H9 (cell line): ENCODE measurements around the gene SPTLC3. TPM values are rescaled to one million over a fixed set of nuclear protein-coding genes. Genes with fewer than 3 reads are reported as not detected.

Experiments used
- DNase-seq: peaks from one replicate; pipeline ENCODE4 v3.0.0-alpha.2; 2017
- H2AFZ ChIP-seq: one replicate; pipeline ENCODE4 v1.6.1; 2013; ENCODE audit warnings: mild to moderate bottlenecking, low read length, control low read depth, moderate library complexity
- H2AK5ac ChIP-seq: 2 replicates; pipeline ENCODE4 v1.6.1; 2013; ENCODE audit warnings: low read length, control low read depth, mixed read lengths; ENCODE audit not compliant: insufficient read length
- H2BK120ac ChIP-seq: one replicate; pipeline ENCODE4 v1.6.1; 2013; ENCODE audit warnings: low read depth, mild to moderate bottlenecking, low read length, control low read depth, inconsistent platforms; ENCODE audit not compliant: poor library complexity, severe bottlenecking
- H2BK12ac ChIP-seq: 2 replicates; pipeline ENCODE4 v1.6.1; 2013; ENCODE audit warnings: low read length, control low read depth, mixed read lengths, low read depth; ENCODE audit not compliant: insufficient read length
- H2BK15ac ChIP-seq: 2 replicates; pipeline ENCODE4 v1.6.1; 2013; ENCODE audit warnings: low read depth, low read length, control low read depth
- H2BK20ac ChIP-seq: one replicate; pipeline ENCODE4 v1.6.1; 2013; ENCODE audit warnings: low read depth, mild to moderate bottlenecking, low read length, control low read depth, inconsistent platforms; ENCODE audit not compliant: poor library complexity, severe bottlenecking
- H2BK5ac ChIP-seq: 2 replicates; pipeline ENCODE4 v1.6.1; 2013; ENCODE audit warnings: low read length, control low read depth, mixed read lengths; ENCODE audit not compliant: insufficient read length
- H3K14ac ChIP-seq: 2 replicates; pipeline ENCODE4 v1.6.1; 2013; ENCODE audit warnings: low read length, control low read depth; ENCODE audit not compliant: insufficient read depth
- H3K18ac ChIP-seq: 2 replicates; pipeline ENCODE4 v1.6.1; 2013; ENCODE audit warnings: low read depth, mild to moderate bottlenecking, mixed read lengths, low read length, control low read depth; ENCODE audit not compliant: insufficient read length
- H3K23ac ChIP-seq: 2 replicates; pipeline ENCODE4 v1.6.1; 2013; ENCODE audit warnings: low read length, control low read depth, mixed read lengths, low read depth; ENCODE audit not compliant: insufficient read length
- H3K23me2 ChIP-seq: 2 replicates; pipeline ENCODE4 v1.6.1; 2013; ENCODE audit warnings: low read depth, mild to moderate bottlenecking, mixed read lengths, low read length, control low read depth; ENCODE audit not compliant: insufficient read length, poor library complexity, severe bottlenecking
- H3K27ac ChIP-seq: 2 replicates; pipeline ENCODE4 v1.5.1; 2013; ENCODE audit warnings: low read length, control low read depth, mixed read lengths, low read depth; ENCODE audit not compliant: insufficient read length
- H3K27me3 ChIP-seq: 2 replicates; pipeline ENCODE4 v1.6.1; 2013; ENCODE audit warnings: low read length, control low read depth, inconsistent platforms; ENCODE audit not compliant: insufficient read depth
- H3K4ac ChIP-seq: 2 replicates; pipeline ENCODE4 v1.6.1; 2013; ENCODE audit warnings: low read depth, mild to moderate bottlenecking, control low read depth, inconsistent platforms, low read length, moderate library complexity
- H3K4me1 ChIP-seq: 2 replicates; pipeline ENCODE4 v1.6.1; 2013; ENCODE audit warnings: low read length, control low read depth, inconsistent platforms; ENCODE audit not compliant: insufficient read depth
- H3K4me2 ChIP-seq: 2 replicates; pipeline ENCODE4 v1.6.1; 2013; ENCODE audit warnings: low read length, control low read depth, mixed read lengths; ENCODE audit not compliant: insufficient read length, insufficient read depth
- H3K56ac ChIP-seq: 2 replicates; pipeline ENCODE4 v1.6.1; 2013; ENCODE audit warnings: low read depth, mild to moderate bottlenecking, mixed read lengths, low read length, control low read depth; ENCODE audit not compliant: insufficient read length
- H3K79me1 ChIP-seq: 2 replicates; pipeline ENCODE4 v1.6.1; 2013; ENCODE audit warnings: low read depth, mild to moderate bottlenecking, moderate library complexity, low read length, control low read depth, inconsistent platforms; ENCODE audit not compliant: insufficient read depth, poor library complexity, severe bottlenecking
- H3K79me2 ChIP-seq: 2 replicates; pipeline ENCODE4 v1.6.1; 2013; ENCODE audit warnings: low read length, control low read depth, inconsistent platforms; ENCODE audit not compliant: insufficient read depth
- H3K9ac ChIP-seq: 2 replicates; pipeline ENCODE4 v1.6.1; 2013; ENCODE audit warnings: low read length, control low read depth, mixed read lengths; ENCODE audit not compliant: insufficient read length; ENCODE audit errors: extremely low read depth
- H3K9me3 ChIP-seq: one replicate; pipeline ENCODE4 v1.6.1; 2013; ENCODE audit warnings: low read depth, low read length, inconsistent platforms; ENCODE audit not compliant: control insufficient read depth
- H3T11ph ChIP-seq: one replicate; pipeline ENCODE4 v1.6.1; 2013; ENCODE audit warnings: mild to moderate bottlenecking, low read length, control low read depth, inconsistent platforms
- H4K20me1 ChIP-seq: one replicate; pipeline ENCODE4 v1.6.1; 2013; ENCODE audit not compliant: control insufficient read depth, insufficient read length, insufficient read depth
- H4K5ac ChIP-seq: 2 replicates; pipeline ENCODE4 v1.6.1; 2013; ENCODE audit warnings: low read depth, mild to moderate bottlenecking, mixed read lengths, low read length, control low read depth; ENCODE audit not compliant: insufficient read length
- H4K8ac ChIP-seq: replicated peaks from 2 replicates; pipeline ENCODE4 v1.6.1; 2013; ENCODE audit warnings: low read length, control low read depth, mixed read lengths, low read depth; ENCODE audit not compliant: insufficient read length
- H4K91ac ChIP-seq: 2 replicates; pipeline ENCODE4 v1.6.1; 2013; ENCODE audit warnings: low read depth, mild to moderate bottlenecking, moderate library complexity, mixed read lengths, low read length, control low read depth; ENCODE audit not compliant: insufficient read length
- H3K27ac Mint-ChIP-seq, 3 experiments: 2 replicates in 2 of 3; 3 replicates in 1 of 3; pipeline ENCODE4 v1.8.0; 2020 to 2021; ENCODE audit warnings: mixed read lengths in 3 of 3, mild to moderate bottlenecking in 1 of 3, moderate library complexity in 1 of 3
- H3K27me3 Mint-ChIP-seq: 2 replicates; pipeline ENCODE4 v1.8.0; 2021; ENCODE audit warnings: low read depth, mild to moderate bottlenecking, moderate library complexity, mixed read lengths
- H3K36me3 Mint-ChIP-seq, 3 experiments: 2 replicates in 2 of 3; 3 replicates in 1 of 3; pipeline ENCODE4 v1.8.0; 2020 to 2021; ENCODE audit warnings: low read depth in 3 of 3, mixed read lengths in 3 of 3; ENCODE audit not compliant: insufficient read depth in 1 of 3
- H3K4me1 Mint-ChIP-seq, 2 experiments: 2 replicates each; pipeline ENCODE4 v1.8.0; 2020; ENCODE audit warnings: mixed read lengths in 2 of 2
- H3K4me3 Mint-ChIP-seq, 2 experiments: 2 replicates in 1 of 2; 3 replicates in 1 of 2; pipeline ENCODE4 v1.8.0; 2020 to 2021; ENCODE audit warnings: mild to moderate bottlenecking in 2 of 2, mixed read lengths in 2 of 2, moderate library complexity in 1 of 2
- H3K9me3 Mint-ChIP-seq, 2 experiments: 2 replicates in 1 of 2; 3 replicates in 1 of 2; pipeline ENCODE4 v1.8.0; 2020; ENCODE audit warnings: mild to moderate bottlenecking in 2 of 2, mixed read lengths in 2 of 2, moderate library complexity in 1 of 2
- WGBS: extraction: QIAGEN DNeasy Blood & Tissue Kit; methylation state at CpG from one replicate; pipeline ENCODE4 v1.1.7; 2013; ENCODE audit warnings: missing lambda C conversion rate, low lambda C conversion rate, mixed read lengths; ENCODE audit not compliant: insufficient read length; ENCODE audit errors: extremely low coverage; 5-methylcytosine and 5-hydroxymethylcytosine counted together
- total RNA-seq: library from RNA; stranded (reverse); gene quantifications from 2 replicates; pipeline ENCODE4 v1.2.1, GENCODE V29; 2021
- TF ChIP-seq, protein P1 (sequence below): fragments of 200-600 bp; sonication (generic); conservative IDR thresholded peaks from 3 replicates; pipeline ENCODE4 v1.8.0; 2021; ENCODE audit warnings: antibody characterized with exemption, mild to moderate bottlenecking

Gene SPTLC3
- total RNA-seq, 1 experiment from 2014 or later, result 0.68 TPM

DNA sequence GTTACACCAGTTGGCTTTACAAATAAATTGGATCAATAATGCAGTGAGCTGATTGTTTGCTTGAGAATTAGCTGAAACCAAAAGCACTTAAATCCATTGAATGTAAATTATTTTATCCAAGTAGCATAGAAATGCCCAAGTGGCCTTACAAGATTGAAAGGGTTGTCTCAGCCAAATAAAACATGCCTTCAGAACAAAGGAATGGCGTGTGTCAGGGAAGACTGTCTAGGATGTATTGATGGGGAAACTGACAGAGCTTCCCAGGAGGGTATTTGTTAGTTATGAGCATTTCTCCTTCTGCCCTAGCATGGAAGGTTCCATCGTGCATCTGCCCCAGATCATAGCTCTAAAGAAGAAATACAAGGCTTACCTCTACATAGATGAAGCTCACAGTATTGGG lies 108.4 kb downstream of the SPTLC3 start:
- Histone ChIP-seq H3K23ac (no peak overlapping the region), H3K79me1 (no peaks in the 10 kb centered on the region), H3K18ac (no peak overlapping the region), H4K91ac (no peak overlapping the region), H3K9ac (no peak overlapping the region), H3K4ac (no peak overlapping the region), H3K27me3 (no peaks in the 10 kb centered on the region), H3K4me2 (no peak overlapping the region), H3K23me2 (no peaks in the 10 kb centered on the region), H2BK12ac (no peak overlapping the region), H3K14ac (no peak overlapping the region), H2AK5ac (no peak overlapping the region), H3K27ac (no peak overlapping the region), H2BK5ac (no peak overlapping the region), H3K56ac (no peak overlapping the region), H4K5ac (no peak overlapping the region), H3K4me1 (no peaks in the 10 kb centered on the region), H2BK20ac (no peak overlapping the region), H2BK15ac (no peak overlapping the region), H2AFZ (no peak overlapping the region), H4K8ac (no peak overlapping the region), H3K79me2 (no peaks in the 10 kb centered on the region), H3K9me3 (no peaks in the 10 kb centered on the region), H2BK120ac (no peak overlapping the region), H4K20me1 (no peaks in the 10 kb centered on the region), H3T11ph (no peak overlapping the region)
- no peaks in the 10 kb centered on the region for H3K36me3 Mint-ChIP-seq
- TF ChIP-seq, protein P1, sequence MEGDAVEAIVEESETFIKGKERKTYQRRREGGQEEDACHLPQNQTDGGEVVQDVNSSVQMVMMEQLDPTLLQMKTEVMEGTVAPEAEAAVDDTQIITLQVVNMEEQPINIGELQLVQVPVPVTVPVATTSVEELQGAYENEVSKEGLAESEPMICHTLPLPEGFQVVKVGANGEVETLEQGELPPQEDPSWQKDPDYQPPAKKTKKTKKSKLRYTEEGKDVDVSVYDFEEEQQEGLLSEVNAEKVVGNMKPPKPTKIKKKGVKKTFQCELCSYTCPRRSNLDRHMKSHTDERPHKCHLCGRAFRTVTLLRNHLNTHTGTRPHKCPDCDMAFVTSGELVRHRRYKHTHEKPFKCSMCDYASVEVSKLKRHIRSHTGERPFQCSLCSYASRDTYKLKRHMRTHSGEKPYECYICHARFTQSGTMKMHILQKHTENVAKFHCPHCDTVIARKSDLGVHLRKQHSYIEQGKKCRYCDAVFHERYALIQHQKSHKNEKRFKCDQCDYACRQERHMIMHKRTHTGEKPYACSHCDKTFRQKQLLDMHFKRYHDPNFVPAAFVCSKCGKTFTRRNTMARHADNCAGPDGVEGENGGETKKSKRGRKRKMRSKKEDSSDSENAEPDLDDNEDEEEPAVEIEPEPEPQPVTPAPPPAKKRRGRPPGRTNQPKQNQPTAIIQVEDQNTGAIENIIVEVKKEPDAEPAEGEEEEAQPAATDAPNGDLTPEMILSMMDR, result no peak
- peaks cover 6% of the 10 kb centered on the region in 2 experiments for H3K4me1 Mint-ChIP-seq
- no peaks in the 10 kb centered on the region for H3K9me3 Mint-ChIP-seq
- H3K27me3 Mint-ChIP-seq, result no peaks in the 10 kb centered on the region; the same call in 1 of the 2 replicates
- no peak overlapping the region for H3K4me3 Mint-ChIP-seq
- DNase-seq, result no peak
- no CpG with 5 or more reads among the region's 2 CpGs for WGBS
- no peak overlapping the region for H3K27ac Mint-ChIP-seq
